GM12878 (cell line): ENCODE results near the gene GLI1. TPM values are rescaled to one million over a fixed set of nuclear protein-coding genes. Genes with fewer than 3 reads are reported as not detected.
A peak's percentile ranks its signal among the peaks of the same experiment; 100 is the strongest.

Experiments used
- ATAC-seq: fragments of 200-7000 bp; cut with Tn5 transposase; 3 replicates; pipeline ENCODE4 v1.9.1; 2020; ENCODE audit warnings: mild to moderate bottlenecking, moderate library complexity
- BruUV-seq: library from RNA; stranded (reverse); fragments of 400-500 nt; replicated peaks from 2 replicates; lab custom pipeline; 2021; lab: Mats Ljungman, UMichigan
- CTCF ChIA-PET: fragments of 300-600 bp; sonication (Branson Sonifier 250); formaldehyde crosslinking; extraction: SDS; loops from one replicate; lab custom pipeline; 2021; ENCODE audit warnings: inconsistent platforms; lab: Yijun Ruan, JAX
- POLR2A ChIA-PET: fragments of 350-600 bp; formaldehyde crosslinking; extraction: SDS; loops from one replicate; lab custom pipeline; 2021; ENCODE audit warnings: inconsistent platforms; lab: Charles Lee
- RAD21 ChIA-PET: fragments of 300-600 bp; sonication (Branson Sonifier 250); formaldehyde crosslinking; loops from one replicate; lab custom pipeline; 2023; ENCODE audit warnings: antibody characterized with exemption; ENCODE audit not compliant: unreplicated experiment; lab: Charles Lee
- SMC1A ChIA-PET: fragments of 300-600 bp; sonication (Branson Sonifier 250); formaldehyde crosslinking; loops from one replicate; lab custom pipeline; 2023; ENCODE audit not compliant: unreplicated experiment, uncharacterized antibody; lab: Charles Lee
- DNase-seq: peaks from one replicate; pipeline ENCODE4 v3.0.0-alpha.2; 2011; ENCODE audit warnings: low read depth, low spot score
- FAIRE-seq: peaks from 3 replicates; lab custom pipeline; 2011; peaks lifted over from hg19 to GRCh38; lab: Jason Lieb, UNC
- H2AFZ ChIP-seq: 2 replicates; pipeline ENCODE4 v1.6.0; 2011; ENCODE audit warnings: low read depth, low read length, control low read depth; ENCODE audit not compliant: control insufficient read depth
- H3K27ac ChIP-seq: 2 replicates; pipeline ENCODE4 v1.5.1; 2011; ENCODE audit warnings: control low read depth; ENCODE audit not compliant: control insufficient read depth, insufficient read depth
- H3K27me3 ChIP-seq, 2 experiments: replicated peaks in 1 of 2; 2 replicates each; pipeline versions ENCODE4 v1.6.0 to v1.6.1; 2011; ENCODE audit warnings: low read length in 1 of 2; ENCODE audit not compliant: control insufficient read depth in 2 of 2, insufficient read depth in 2 of 2
- H3K36me3 ChIP-seq, 2 experiments: 2 replicates each; pipeline ENCODE4 v1.5.1; 2011; ENCODE audit warnings: low read length in 1 of 2; ENCODE audit not compliant: control insufficient read depth in 2 of 2, insufficient read depth in 2 of 2
- H3K4me1 ChIP-seq: 2 replicates; pipeline ENCODE4 v1.6.1; 2011; ENCODE audit warnings: mild to moderate bottlenecking, low read length, moderate library complexity, mixed read lengths; ENCODE audit not compliant: control insufficient read depth, insufficient read depth
- H3K4me2 ChIP-seq: 2 replicates; pipeline ENCODE4 v1.6.0; 2011; ENCODE audit warnings: control low read depth; ENCODE audit not compliant: control insufficient read depth, insufficient read depth
- H3K4me3 ChIP-seq: fragments of 200-600 bp; sonication (generic); 2 replicates; pipeline ENCODE4 v1.5.1; 2016
- H3K79me2 ChIP-seq: 2 replicates; pipeline ENCODE4 v1.6.0; 2011; ENCODE audit warnings: low read length; ENCODE audit not compliant: control insufficient read depth, insufficient read depth
- H3K9ac ChIP-seq: 2 replicates; pipeline ENCODE4 v1.8.0; 2011; ENCODE audit warnings: low read length, control low read depth, mixed read lengths; ENCODE audit not compliant: control insufficient read depth, insufficient read depth
- H3K9me3 ChIP-seq: replicated peaks from 3 replicates; pipeline ENCODE4 v1.5.1; 2011; ENCODE audit warnings: mild to moderate bottlenecking, low read length; ENCODE audit not compliant: control insufficient read depth, insufficient read depth
- H4K20me1 ChIP-seq: 2 replicates; pipeline ENCODE4 v1.6.0; 2011; ENCODE audit not compliant: control insufficient read depth, insufficient read depth
- CBX5 ChIP-seq: sonication (generic); IDR thresholded peaks from 2 replicates; pipeline ENCODE4 v1.6.1; 2016; ENCODE audit warnings: low read depth, moderate library complexity, mild to moderate bottlenecking, inconsistent platforms
- ELK1 ChIP-seq: IDR thresholded peaks from 2 replicates; pipeline ENCODE4 v1.6.1; 2012; ENCODE audit warnings: low read depth, low read length, improper control_type of control experiment
- MLLT1 ChIP-seq: fragments of 450-650 bp; IDR thresholded peaks from 2 replicates; pipeline ENCODE4 v1.6.1; 2016; ENCODE audit warnings: mild to moderate bottlenecking
- POLR2A ChIP-seq: IDR thresholded peaks from 2 replicates; pipeline ENCODE4 v1.6.1; 2011; ENCODE audit warnings: low read depth, mild to moderate bottlenecking, low read length
- PRDM15 ChIP-seq: fragments of 450-650 bp; formaldehyde crosslinking; IDR thresholded peaks from 2 replicates; pipeline ENCODE4 v1.4.0; 2020; ENCODE audit warnings: mild to moderate bottlenecking, moderate library complexity
- SPI1 ChIP-seq: IDR thresholded peaks from 2 replicates; pipeline ENCODE4 v1.6.1; 2011; ENCODE audit warnings: low read depth, mild to moderate bottlenecking, low read length, moderate library complexity, borderline replicate concordance; ENCODE audit not compliant: insufficient read depth
- TCF7 ChIP-seq: IDR thresholded peaks from 2 replicates; pipeline ENCODE4 v1.6.1; 2014; ENCODE audit warnings: antibody characterized with exemption, borderline replicate concordance
- WRNIP1 ChIP-seq: IDR thresholded peaks from 2 replicates; pipeline ENCODE4 v1.6.1; 2011; ENCODE audit warnings: low read depth, low read length, improper control_type of control experiment, borderline replicate concordance
- WGBS: methylation state at CpG from one replicate; pipeline ENCODE4 v1.1.6; 2016; ENCODE audit warnings: low lambda C conversion rate; ENCODE audit not compliant: insufficient replicate concordance, insufficient coverage; ENCODE audit errors: missing lambda C conversion rate; 5-methylcytosine and 5-hydroxymethylcytosine counted together
- in situ Hi-C: fragments of 300-500 bp; cut with MboI; formaldehyde crosslinking; loops from 9 replicates; pipeline ENCODE4 v1.14.3; 2018; ENCODE audit warnings: mixed read lengths
- intact Hi-C: fragments of 100-400 bp; cut with micrococcal nuclease; formaldehyde crosslinking; loops from one replicate; pipeline ENCODE4 v1.14.2; 2022; ENCODE audit not compliant: unreplicated experiment
- polyA plus RNA-seq, 11 experiments: library from polyadenylated mRNA; depleted of rRNA in 4 of 11; unstranded in 6 of 11; stranded (reverse) in 5 of 11; fragments of >200 nt; fragmentation: Nextera tagmentation in 4 of 11; fragmentation: Illumina TruSeq in 1 of 11; extraction: Ambion mirVana in 4 of 11; extraction: Trizol in 1 of 11; gene quantifications; 1 replicate in 1 of 11; 2 replicates in 10 of 11; pipeline versions ENCODE4 v1.2.1 to v1.2.3, GENCODE V29; 2011 to 2016; ENCODE audit warnings: inconsistent platforms in 2 of 11, missing spikeins in 2 of 11, low read depth in 1 of 11
- total RNA-seq, 4 experiments: library from RNA; depleted of rRNA in 3 of 4; stranded (reverse); fragments of >200 nt in 3 of 4; fragmentation: Illumina TruSeq in 1 of 4; extraction: Trizol in 1 of 4; gene quantifications; 2 replicates each; pipeline versions ENCODE4 v1.2.1 to v1.2.3, GENCODE V29; 2013 to 2021

Gene GLI1
- total and polyA plus RNA-seq, 10 of the 15 experiments (the other 5 are each of a cell fraction or from before 2014, with no cell fraction given), result 0.27 to 1.2 (median 0.49) TPM

- no peak for FAIRE-seq
- RAD21 ChIA-PET, result no interaction called here
- no peak for TF ChIP-seq ELK1
- TF ChIP-seq CBX5, result no peak
- TF ChIP-seq POLR2A, result 0 out of 2 replicates have a peak, but pooled peaks have one; percentile 6
- TF ChIP-seq TCF7, result no peak
- no peak for TF ChIP-seq SPI1
- TF ChIP-seq WRNIP1, result no peak
- H4K20me1 ChIP-seq, result no peaks in the 10 kb centered on the region
- peak overlapping the region; percentile 74 for H3K9ac ChIP-seq
- 84% methylated on average over 5 of the region's 5 CpGs for WGBS
- ATAC-seq, result no peak
- peaks cover 6 to 19% of the 10 kb centered on the region in 2 experiments for H3K36me3 ChIP-seq
- H3K4me1 ChIP-seq, result peaks cover 6% of the 10 kb centered on the region
- POLR2A ChIA-PET, result interaction anchor here (0.5 to 1.6 kb wide), 4 partner anchors 9 to 55 kb away, joined by 3 to 5 read pairs (median 4); partner anchors contain the start of gene DDIT3
- BruUV-seq, result no TSS peak
- no peak for DNase-seq
- H3K4me3 ChIP-seq, result peak overlapping the region; percentile 97
- peak overlapping the region; percentile 58 for H3K4me2 ChIP-seq
- intact Hi-C loops (no loop called here), in situ Hi-C loops (no loop called here)
- H3K27ac ChIP-seq, result no peak overlapping the region
- H3K27me3 ChIP-seq, result no peaks in the 10 kb centered on the region
- peaks cover 17% of the 10 kb centered on the region for H3K79me2 ChIP-seq
- CTCF ChIA-PET, result interaction anchor here (0.9 to 1.0 kb wide), 2 partner anchors 12 to 30 kb away, joined by 3 to 5 read pairs; no protein-coding TSS in a partner anchor
- H2AFZ ChIP-seq, result no peak overlapping the region
- SMC1A ChIA-PET, result no interaction called here
- no peaks in the 10 kb centered on the region for H3K9me3 ChIP-seq
Measured at GRCh38 chr12:57489157-57489641, 29.6 kb downstream of the GLI1 start.

- Histone ChIP-seq H2AFZ (no peak overlapping the region), H3K27me3 (no peaks in the 10 kb centered on the region), H3K4me3 (no peak overlapping the region), H3K9me3 (no peaks in the 10 kb centered on the region), H3K36me3 (peaks cover 6 to 19% of the 10 kb centered on the region in 2 experiments), H3K4me2 (no peak overlapping the region), H3K4me1 (peaks cover 6% of the 10 kb centered on the region), H3K79me2 (peaks cover 17% of the 10 kb centered on the region), H3K27ac (no peak overlapping the region), H4K20me1 (no peaks in the 10 kb centered on the region), H3K9ac (no peak overlapping the region)
- FAIRE-seq (no peak), DNase-seq (no peak), ATAC-seq (no peak)
- ChIA-PET POLR2A (no interaction called here), RAD21 (no interaction called here), CTCF (no interaction called here), SMC1A (interaction anchor here (1.1 kb wide), 2 partner anchors 14 to 89 kb away, joined by 3 read pairs; no protein-coding TSS in a partner anchor)
- in situ Hi-C loops (no loop called here), intact Hi-C loops (no loop called here)
- WGBS, result 84% methylated on average over 4 of the region's 4 CpGs
- no TSS peak for BruUV-seq
- TF ChIP-seq PRDM15 (CRISPR knock-in tag) (no peak), MLLT1 (no peak)
Measured at GRCh38 chr12:57490126-57490525, 30.5 kb downstream of the GLI1 start.
